Natural killer cell (primary cell): ENCODE results near the gene OMP. TPM values are rescaled to one million over a fixed set of nuclear protein-coding genes. Genes with fewer than 3 reads are reported as not detected.
A peak's percentile ranks its signal among the peaks of the same experiment; 100 is the strongest.

Source experiments
- ATAC-seq, 3 donors: fragments of 150-1000 bp in 2 of 3; fragments of 200-7000 bp in 1 of 3; cut with Tn5 transposase; 1 replicate in 1 of 3; 2 replicates in 2 of 3; pipeline ENCODE4 v1.10.0; 2021; ENCODE audit warnings: mild to moderate bottlenecking in 2 of 3, moderate library complexity in 2 of 3
- DNase-seq, 2 donors: peaks; one replicate each; pipeline versions ENCODE4 v3.0.0 to v3.0.0-alpha.2; 2013 to 2021; ENCODE audit warnings: mixed read lengths in 1 of 2
- H3K27ac ChIP-seq: one replicate; pipeline ENCODE4 v1.5.1; 2013; ENCODE audit warnings: mild to moderate bottlenecking, low read length
- H3K27me3 ChIP-seq: one replicate; pipeline ENCODE4 v1.6.1; 2013; ENCODE audit warnings: low read length; ENCODE audit not compliant: control insufficient read depth, insufficient read depth
- H3K36me3 ChIP-seq: one replicate; pipeline ENCODE4 v1.6.1; 2013; ENCODE audit warnings: low read length; ENCODE audit not compliant: control insufficient read depth, insufficient read depth
- H3K4me1 ChIP-seq: one replicate; pipeline ENCODE4 v1.6.1; 2013; ENCODE audit warnings: low read length; ENCODE audit not compliant: control insufficient read depth, insufficient read depth
- H3K4me3 ChIP-seq: one replicate; pipeline ENCODE4 v1.5.1; 2013; ENCODE audit warnings: low read length
- H3K9me3 ChIP-seq: one replicate; pipeline ENCODE4 v1.6.1; 2013; ENCODE audit warnings: low read length; ENCODE audit not compliant: control insufficient read depth, insufficient read depth
- H3K27ac Mint-ChIP-seq, 2 donors: one replicate each; pipeline ENCODE4 v1.8.0; 2022; ENCODE audit warnings: mild to moderate bottlenecking in 2 of 2, mixed read lengths in 2 of 2, moderate library complexity in 1 of 2
- H3K27me3 Mint-ChIP-seq, 2 donors: one replicate each; pipeline ENCODE4 v1.8.0; 2022; ENCODE audit warnings: low read depth in 2 of 2, mixed read lengths in 2 of 2
- H3K36me3 Mint-ChIP-seq: one replicate; pipeline ENCODE4 v1.8.0; 2022; ENCODE audit warnings: mixed read lengths
- H3K4me1 Mint-ChIP-seq, 2 donors: one replicate each; pipeline ENCODE4 v1.8.0; 2022; ENCODE audit warnings: mixed read lengths in 2 of 2
- H3K4me3 Mint-ChIP-seq: one replicate; pipeline ENCODE4 v1.8.0; 2022; ENCODE audit warnings: mild to moderate bottlenecking, moderate library complexity, mixed read lengths
- H3K9me3 Mint-ChIP-seq, 2 donors: one replicate each; pipeline ENCODE4 v1.8.0; 2022; ENCODE audit warnings: mixed read lengths in 2 of 2
- CTCF ChIP-seq: fragments of 200-600 bp; IDR thresholded peaks from one replicate; pipeline ENCODE4 v1.8.0; 2022; ENCODE audit warnings: antibody characterized with exemption
- WGBS: methylation state at CpG from one replicate; pipeline ENCODE4 v1.1.7; 2013; ENCODE audit warnings: missing lambda C conversion rate; ENCODE audit not compliant: insufficient coverage; 5-methylcytosine and 5-hydroxymethylcytosine counted together
- intact Hi-C: fragments of 100-400 bp; cut with micrococcal nuclease; formaldehyde crosslinking; loops from one replicate; pipeline ENCODE4 v1.14.2; 2022
- total RNA-seq, 4 donors: library from RNA; stranded (reverse); fragments of 120-200 nt in 1 of 4; gene quantifications; one replicate each; pipeline versions ENCODE4 v1.2.3 to v1.2.4, GENCODE V29; 2013 to 2022

Gene OMP
- total RNA-seq, 3 donors from 2014 or later (not counting 1 experiment from before 2014, with no cell fraction given) = 0.82 to 1.4 (median 0.85) TPM

GRCh38 chr11:77063861-77064260 is 38.8 kb upstream of the OMP start:
- Mint-ChIP-seq H3K4me3 (no peak overlapping the region), H3K9me3 (no peaks in the 10 kb centered on the region), H3K27ac (no peak overlapping the region), H3K27me3 (peaks cover 11 to 18% of the 10 kb centered on the region in 2 donors), H3K36me3 (no peaks in the 10 kb centered on the region), H3K4me1 (peaks cover 19 to 22% of the 10 kb centered on the region in 2 donors)
- peaks cover 22% of the 10 kb centered on the region for H3K4me1 ChIP-seq
- DNase-seq (no peak), ATAC-seq (no peak)
- peaks cover 2% of the 10 kb centered on the region for H3K9me3 ChIP-seq
- intact Hi-C loops = no loop called here
- H3K4me3 ChIP-seq = no peak overlapping the region
- no peak for TF ChIP-seq CTCF
- no peak overlapping the region for H3K27ac ChIP-seq
- H3K27me3 ChIP-seq = peaks cover 8% of the 10 kb centered on the region
- no peaks in the 10 kb centered on the region for H3K36me3 ChIP-seq
- 99% methylated on average over 4 of the region's 4 CpGs for WGBS

- Mint-ChIP-seq H3K9me3 (no peaks in the 10 kb centered on the region), H3K4me3 (peak overlapping the region; percentile 67), H3K36me3 (no peaks in the 10 kb centered on the region), H3K4me1 (peaks cover 23 to 31% of the 10 kb centered on the region in 2 donors), H3K27me3 (peaks cover 11 to 18% of the 10 kb centered on the region in 2 donors), H3K27ac (no peak overlapping the region)
- Histone ChIP-seq H3K36me3 (no peaks in the 10 kb centered on the region), H3K4me1 (peaks cover 22% of the 10 kb centered on the region), H3K4me3 (no peak overlapping the region), H3K9me3 (peaks cover 2% of the 10 kb centered on the region), H3K27me3 (peaks cover 8% of the 10 kb centered on the region), H3K27ac (no peak overlapping the region)
- TF ChIP-seq CTCF = no peak
- DNase-seq = no peak
- intact Hi-C loops = no loop called here
- ATAC-seq = no peak
- WGBS = 96% methylated on average over 4 of the region's 4 CpGs
Observed at GRCh38 chr11:77064648-77065217, 37.9 kb upstream of the OMP start.

- Mint-ChIP-seq H3K9me3 (no peaks in the 10 kb centered on the region), H3K27ac (peak overlapping the region; percentile 78 to 83), H3K4me3 (peak overlapping the region; percentile 91), H3K4me1 (peaks cover 28 to 42% of the 10 kb centered on the region in 2 donors), H3K27me3 (peaks cover 10 to 11% of the 10 kb centered on the region in 2 donors), H3K36me3 (no peaks in the 10 kb centered on the region)
- peaks cover 2% of the 10 kb centered on the region for H3K9me3 ChIP-seq
- H3K36me3 ChIP-seq = no peaks in the 10 kb centered on the region
- 42% methylated on average over 14 of the region's 14 CpGs for WGBS
- no peak for TF ChIP-seq CTCF
- H3K4me3 ChIP-seq = peak overlapping the region; percentile 59
- H3K27me3 ChIP-seq = peaks cover 10% of the 10 kb centered on the region
- H3K27ac ChIP-seq = no peak overlapping the region
- peaks cover 22% of the 10 kb centered on the region for H3K4me1 ChIP-seq
- ATAC-seq (no peak), DNase-seq (peak in 1 of 2 donors; percentile 27)
- intact Hi-C loops = loop anchor here (1.0 kb wide), 1 partner anchor 25 kb away; no protein-coding TSS in a partner anchor
Observed at GRCh38 chr11:77065878-77066228, 36.8 kb upstream of the OMP start.
